Prostate gland (tissue), 2 donors: ENCODE results near the gene LOXHD1.

Experiments
- POLR2A ChIP-seq: fragments of 450-650 bp; IDR thresholded peaks from one replicate; pipeline ENCODE4 v1.6.1; 2016; ENCODE audit warnings: antibody characterized with exemption, mild to moderate bottlenecking
- TF ChIP-seq, protein P1 (sequence below), 4 experiments: fragments of 200-600 bp in 2 of 4; fragments of 450-650 bp in 2 of 4; sonication (generic) in 2 of 4; IDR thresholded peaks; 1 replicate in 3 of 4; 2 replicates in 1 of 4; pipeline ENCODE4 v1.5.1; 2016 to 2019; ENCODE audit warnings: antibody characterized with exemption in 4 of 4, mild to moderate bottlenecking in 2 of 4, moderate library complexity in 2 of 4

DNA sequence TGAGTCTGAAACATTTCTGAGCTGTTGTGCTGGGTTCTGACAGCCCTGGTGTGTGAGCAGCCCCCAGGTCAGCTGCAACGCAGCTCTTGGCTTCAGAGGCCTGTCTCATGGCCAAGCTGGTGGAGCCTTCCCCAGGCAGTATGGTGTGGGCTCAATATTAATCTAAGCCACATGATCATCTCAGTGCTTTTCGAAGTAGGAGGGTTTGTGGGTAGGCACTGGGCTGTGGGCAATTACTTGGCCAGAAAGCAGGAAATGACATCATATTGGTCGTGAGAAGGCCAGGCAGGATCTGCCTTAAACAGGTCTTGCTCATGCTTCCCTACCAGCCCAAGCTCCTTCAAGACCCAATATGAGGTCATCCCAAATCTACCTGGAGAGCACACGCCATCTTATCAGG, 26.9 kb downstream of the LOXHD1 start:
- no peak for TF ChIP-seq POLR2A
- TF ChIP-seq, protein P1, sequence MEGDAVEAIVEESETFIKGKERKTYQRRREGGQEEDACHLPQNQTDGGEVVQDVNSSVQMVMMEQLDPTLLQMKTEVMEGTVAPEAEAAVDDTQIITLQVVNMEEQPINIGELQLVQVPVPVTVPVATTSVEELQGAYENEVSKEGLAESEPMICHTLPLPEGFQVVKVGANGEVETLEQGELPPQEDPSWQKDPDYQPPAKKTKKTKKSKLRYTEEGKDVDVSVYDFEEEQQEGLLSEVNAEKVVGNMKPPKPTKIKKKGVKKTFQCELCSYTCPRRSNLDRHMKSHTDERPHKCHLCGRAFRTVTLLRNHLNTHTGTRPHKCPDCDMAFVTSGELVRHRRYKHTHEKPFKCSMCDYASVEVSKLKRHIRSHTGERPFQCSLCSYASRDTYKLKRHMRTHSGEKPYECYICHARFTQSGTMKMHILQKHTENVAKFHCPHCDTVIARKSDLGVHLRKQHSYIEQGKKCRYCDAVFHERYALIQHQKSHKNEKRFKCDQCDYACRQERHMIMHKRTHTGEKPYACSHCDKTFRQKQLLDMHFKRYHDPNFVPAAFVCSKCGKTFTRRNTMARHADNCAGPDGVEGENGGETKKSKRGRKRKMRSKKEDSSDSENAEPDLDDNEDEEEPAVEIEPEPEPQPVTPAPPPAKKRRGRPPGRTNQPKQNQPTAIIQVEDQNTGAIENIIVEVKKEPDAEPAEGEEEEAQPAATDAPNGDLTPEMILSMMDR (IDR thresholded peaks at IDR 0.05), result no peak
